B cell (primary cell): ENCODE measurements around the gene NUP62. TPM values are rescaled to one million over a fixed set of nuclear protein-coding genes. Genes with fewer than 3 reads are reported as not detected.

Experiments
- ATAC-seq: fragments of 200-7000 bp; cut with Tn5 transposase; one replicate; pipeline ENCODE4 v1.10.0; 2021; ENCODE audit warnings: low read depth, mild to moderate bottlenecking, moderate number of reproducible peaks, moderate library complexity
- CTCF ChIA-PET: fragments of 350-600 bp; sonication (Branson Sonifier 250); formaldehyde crosslinking; loops from one replicate; lab custom pipeline; 2021; ENCODE audit warnings: antibody characterized with exemption, inconsistent platforms; lab: Charles Lee
- POLR2A ChIA-PET: fragments of 350-600 bp; sonication (Branson Sonifier 250); formaldehyde crosslinking; loops from one replicate; lab custom pipeline; 2021; ENCODE audit warnings: antibody characterized with exemption; lab: Charles Lee
- DNase-seq: peaks from one replicate; pipeline ENCODE4 v3.0.0; 2013
- H2AFZ ChIP-seq: 2 replicates; pipeline ENCODE4 v1.6.1; 2012; ENCODE audit warnings: mild to moderate bottlenecking, low read depth, low read length; ENCODE audit not compliant: insufficient read depth, poor library complexity, severe bottlenecking
- H3K27ac ChIP-seq, 2 donors: 1 replicate in 1 of 2; 2 replicates in 1 of 2; pipeline ENCODE4 v1.5.1; 2012 to 2013; ENCODE audit warnings: low read length in 2 of 2, mild to moderate bottlenecking in 2 of 2, moderate library complexity in 1 of 2
- H3K27me3 ChIP-seq, 4 experiments: fragments of 200-600 bp in 1 of 4; sonication (generic) in 1 of 4; replicated peaks in 1 of 4; 1 replicate in 2 of 4; 2 replicates in 2 of 4; pipeline versions ENCODE4 v1.6.1 to v1.7.0; 2013 to 2016; ENCODE audit warnings: low read length in 3 of 4, mild to moderate bottlenecking in 2 of 4, mixed read lengths in 1 of 4, moderate library complexity in 1 of 4; ENCODE audit not compliant: insufficient read depth in 4 of 4, control insufficient read depth in 3 of 4; ENCODE audit errors: control extremely low read depth in 1 of 4
- H3K36me3 ChIP-seq, 2 experiments: replicated peaks in 1 of 2; 1 replicate in 1 of 2; 2 replicates in 1 of 2; pipeline versions ENCODE4 v1.6.1 to v1.7.1; 2013; ENCODE audit warnings: low read length in 1 of 2; ENCODE audit not compliant: insufficient read depth in 2 of 2, control insufficient read depth in 1 of 2; ENCODE audit errors: control extremely low read depth in 1 of 2, extremely low read depth in 1 of 2
- H3K4me1 ChIP-seq, 2 donors: fragments of 200-600 bp in 1 of 2; sonication (generic) in 1 of 2; 1 replicate in 1 of 2; 2 replicates in 1 of 2; pipeline versions ENCODE4 v1.5.1 to v1.6.1; 2013 to 2017; ENCODE audit warnings: low read length in 2 of 2; ENCODE audit not compliant: control insufficient read depth in 2 of 2, insufficient read depth in 2 of 2
- H3K4me2 ChIP-seq: replicated peaks from 2 replicates; pipeline ENCODE3; 2012; ENCODE audit warnings: mild to moderate bottlenecking, low read depth, low read length; ENCODE audit not compliant: poor library complexity, severe bottlenecking
- H3K4me3 ChIP-seq, 5 experiments: fragments of 200-600 bp in 1 of 5; sonication (generic) in 1 of 5; 1 replicate in 3 of 5; 2 replicates in 2 of 5; pipeline versions ENCODE4 v1.5.1 to v1.7.0; 2011 to 2016; ENCODE audit warnings: low read length in 4 of 5, mild to moderate bottlenecking in 4 of 5, low read depth in 2 of 5, control low read depth in 1 of 5, moderate library complexity in 1 of 5; ENCODE audit not compliant: insufficient read depth in 1 of 5; ENCODE audit errors: control extremely low read depth in 1 of 5, extremely low read depth in 1 of 5
- H3K79me2 ChIP-seq: fragments of 200-600 bp; sonication (generic); one replicate; pipeline ENCODE4 v1.6.0; 2016; ENCODE audit warnings: low read length; ENCODE audit not compliant: control insufficient read depth, insufficient read depth
- H3K9ac ChIP-seq: fragments of 200-600 bp; sonication (generic); 2 replicates; pipeline ENCODE4 v1.6.1; 2017; ENCODE audit warnings: mild to moderate bottlenecking, low read length, moderate library complexity
- H3K9me3 ChIP-seq, 3 donors: one replicate each; pipeline versions ENCODE4 v1.6.1 to v1.7.1; 2013; ENCODE audit warnings: low read length in 2 of 3; ENCODE audit not compliant: control insufficient read depth in 2 of 3, insufficient read depth in 1 of 3; ENCODE audit errors: control extremely low read depth in 1 of 3
- H4K20me1 ChIP-seq: 2 replicates; pipeline ENCODE4 v1.6.0; 2012; ENCODE audit warnings: mild to moderate bottlenecking, low read length; ENCODE audit not compliant: insufficient read depth, control insufficient read depth, poor library complexity, severe bottlenecking
- H3K27ac Mint-ChIP-seq: one replicate; pipeline ENCODE4 v1.8.0; 2021; ENCODE audit warnings: mixed read lengths
- H3K27me3 Mint-ChIP-seq: one replicate; pipeline ENCODE4 v1.8.0; 2021; ENCODE audit warnings: mixed read lengths
- H3K4me1 Mint-ChIP-seq: one replicate; pipeline ENCODE4 v1.8.0; 2021; ENCODE audit warnings: mixed read lengths
- H3K4me3 Mint-ChIP-seq: one replicate; pipeline ENCODE4 v1.8.0; 2021; ENCODE audit warnings: mixed read lengths
- H3K9me3 Mint-ChIP-seq: one replicate; pipeline ENCODE4 v1.8.0; 2022; ENCODE audit warnings: mixed read lengths; ENCODE audit not compliant: insufficient read depth
- CTCF ChIP-seq: fragments of 200-600 bp; IDR thresholded peaks from one replicate; pipeline ENCODE4 v1.8.0; 2022; ENCODE audit warnings: antibody characterized with exemption, mild to moderate bottlenecking
- EZH2 ChIP-seq: IDR thresholded peaks from 2 replicates; pipeline ENCODE4 v1.6.1; 2012; ENCODE audit warnings: borderline replicate concordance, low read depth, mild to moderate bottlenecking, moderate library complexity, low read length; ENCODE audit not compliant: insufficient read depth, poor library complexity, severe bottlenecking
- WGBS: methylation state at CpG from one replicate; pipeline ENCODE4 v1.1.5; 2013; ENCODE audit warnings: missing lambda C conversion rate; ENCODE audit not compliant: insufficient coverage; 5-methylcytosine and 5-hydroxymethylcytosine counted together
- intact Hi-C: fragments of 100-400 bp; cut with micrococcal nuclease; formaldehyde crosslinking; loops from one replicate; pipeline ENCODE4 v1.10.0; 2022
- polyA plus RNA-seq: library from polyadenylated mRNA; depleted of rRNA; stranded (reverse); fragments of >200 nt; gene quantifications from 2 replicates; pipeline ENCODE4 v1.2.3, GENCODE V29; 2012
- total RNA-seq, 2 donors: library from RNA; stranded (reverse); fragments of 120-200 nt in 1 of 2; gene quantifications; 1 replicate in 1 of 2; 2 replicates in 1 of 2; pipeline versions ENCODE4 v1.2.3 to v1.2.4, GENCODE V29; 2013 to 2022

NUP62 gene
- total and polyA plus RNA-seq, 2 donors (not counting 1 experiment from before 2014, with no cell fraction given), result 25.2 to 75.7 TPM

DNA sequence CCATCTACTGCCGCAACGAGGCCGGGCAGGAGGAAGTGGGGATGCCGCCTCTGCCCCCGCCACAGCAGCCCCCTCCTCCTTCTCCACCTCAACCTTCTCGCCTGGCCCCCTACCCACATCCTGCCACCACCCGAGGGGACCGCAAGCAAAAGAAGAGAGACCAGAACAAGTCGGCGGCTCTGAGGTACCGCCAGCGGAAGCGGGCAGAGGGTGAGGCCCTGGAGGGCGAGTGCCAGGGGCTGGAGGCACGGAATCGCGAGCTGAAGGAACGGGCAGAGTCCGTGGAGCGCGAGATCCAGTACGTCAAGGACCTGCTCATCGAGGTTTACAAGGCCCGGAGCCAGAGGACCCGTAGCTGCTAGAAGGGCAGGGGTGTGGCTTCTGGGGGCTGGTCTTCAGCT lies 3.4 kb upstream of the NUP62 start:
- H3K9me3 Mint-ChIP-seq, result no peaks in the 10 kb centered on the region
- no peak for TF ChIP-seq EZH2
- no peak for TF ChIP-seq CTCF
- peaks cover 6% of the 10 kb centered on the region for H4K20me1 ChIP-seq
- intact Hi-C loops, result no loop called here
- peaks cover 17% of the 10 kb centered on the region for H3K79me2 ChIP-seq
- ChIA-PET POLR2A (interaction anchor here (0.6 kb wide), 1 partner anchor 41 kb away, joined by 3 read pairs; no protein-coding TSS in a partner anchor), CTCF (no interaction called here)
- no peaks in the 10 kb centered on the region for H3K27me3 Mint-ChIP-seq
- H3K4me3 Mint-ChIP-seq, result no peak overlapping the region
- no peak overlapping the region for H3K27ac Mint-ChIP-seq
- H3K4me1 Mint-ChIP-seq, result peaks cover 41% of the 10 kb centered on the region
- H3K36me3 ChIP-seq, result peaks cover 0 to under 1% of the 10 kb centered on the region in 2 experiments
- H3K9me3 ChIP-seq, result peaks cover 0 to 3% (median 0%) of the 10 kb centered on the region in 3 donors
- no peak overlapping the region for H3K4me2 ChIP-seq
- WGBS, result 81% methylated on average over 18 of the region's 25 CpGs
- no peak for DNase-seq
- H3K27ac ChIP-seq, result no peak overlapping the region
- no peaks in the 10 kb centered on the region for H3K27me3 ChIP-seq
- no peak for ATAC-seq
- H3K9ac ChIP-seq, result no peak overlapping the region
- H3K4me3 ChIP-seq, result no peak overlapping the region
- no peak overlapping the region for H2AFZ ChIP-seq
- H3K4me1 ChIP-seq, result peaks cover 16 to 26% of the 10 kb centered on the region in 2 donors

- Mint-ChIP-seq H3K4me3 (no peak overlapping the region), H3K27me3 (no peaks in the 10 kb centered on the region), H3K4me1 (peaks cover 44% of the 10 kb centered on the region), H3K9me3 (no peaks in the 10 kb centered on the region), H3K27ac (no peak overlapping the region)
- H3K27me3 ChIP-seq, result no peaks in the 10 kb centered on the region
- POLR2A ChIA-PET, result no interaction called here
- peaks cover 24% of the 10 kb centered on the region for H3K79me2 ChIP-seq
- H3K27ac ChIP-seq, result no peak overlapping the region
- peaks cover 0 to 7% of the 10 kb centered on the region in 2 experiments for H3K36me3 ChIP-seq
- H4K20me1 ChIP-seq, result peaks cover 12% of the 10 kb centered on the region
- H2AFZ ChIP-seq, result no peak overlapping the region
- intact Hi-C loops, result no loop called here
- CTCF ChIA-PET, result no interaction called here
- H3K4me1 ChIP-seq, result peaks cover 20 to 29% of the 10 kb centered on the region in 2 donors
- H3K9me3 ChIP-seq, result peaks cover 0 to 3% (median 0%) of the 10 kb centered on the region in 3 donors
- H3K4me3 ChIP-seq, result no peak overlapping the region
- TF ChIP-seq EZH2 (no peak), CTCF (no peak)
- H3K4me2 ChIP-seq, result no peak overlapping the region
- no peak for ATAC-seq
- no peak overlapping the region for H3K9ac ChIP-seq
- 93% methylated on average over 5 of the region's 5 CpGs for WGBS
- no peak for DNase-seq
These were observed 2.7 kb upstream of the NUP62 start for GRCh38 chr19:49932041-49932451.
